Measurements from ENCODE around the gene RNPC3. TPM values are rescaled to one million over a fixed set of nuclear protein-coding genes. Genes with fewer than 3 reads are reported as not detected.
A peak's percentile ranks its signal among the peaks of the same experiment; 100 is the strongest.

RNPC3 gene
- polyA plus RNA-seq, 1 of the 3 experiments (the other 2 are of a cell fraction): 10.0 TPM

- no peak overlapping the region for H2AFZ ChIP-seq (ENCODE audit: low read depth)
- peaks cover 21 to 22% of the 10 kb centered on the region in 2 experiments for H3K36me3 ChIP-seq (replicated peaks in 1 of 2; ENCODE audit: control insufficient read depth in 1 of 2, insufficient read depth in 2 of 2, low read length in 1 of 2)
- WGBS (ENCODE audit: low lambda C conversion rate): 52% methylated on average over 2 of the region's 2 CpGs
- peak overlapping the region; percentile 81 to 97; a peak in 3 of 4 replicates for H3K4me3 ChIP-seq (ENCODE audit: low read depth in 2 of 2, low read length in 1 of 2)
- peaks cover 58% of the 10 kb centered on the region for H3K79me2 ChIP-seq (ENCODE audit: insufficient read depth)
- peak overlapping the region; percentile 78 for H3K4me2 ChIP-seq
- peak overlapping the region; percentile 90 for H3K9ac ChIP-seq
- TF ChIP-seq RXRA (IDR thresholded peaks at IDR 0.05; ENCODE audit: borderline replicate concordance, low read depth) (no peak), USF2 (IDR thresholded peaks at IDR 0.05; ENCODE audit: borderline replicate concordance, low read depth, low read length) (no peak), REST (IDR thresholded peaks at IDR 0.05; ENCODE audit: low read depth, low read length) (no peak), ELF1 (IDR thresholded peaks at IDR 0.05) (no peak), YY1 (IDR thresholded peaks at IDR 0.05; ENCODE audit: low read depth) (no peak), RFX5 (IDR thresholded peaks at IDR 0.05; ENCODE audit: low read length) (no peak), POLR2AphosphoS5 (IDR thresholded peaks at IDR 0.05; ENCODE audit: low read depth, low read length) (no peak)
- ChIA-PET POLR2A (no interaction called here), CTCF (interaction anchor here (1.2 kb wide), 1 partner anchor 13 kb away, joined by 6 read pairs; no protein-coding TSS in a partner anchor)
- no peaks in the 10 kb centered on the region for H4K20me1 ChIP-seq (ENCODE audit: insufficient read depth)
- no peak for DNase-seq
- H3F3A ChIP-seq (replicated peaks; ENCODE audit: insufficient read depth): peaks cover 10% of the 10 kb centered on the region
- peaks cover 0 to 5% of the 10 kb centered on the region in 2 experiments; a peak in 1 of 4 replicates for H3K4me1 ChIP-seq (ENCODE audit: control insufficient read depth in 1 of 2, insufficient read depth in 2 of 2, low read depth in 1 of 2, low read length in 1 of 2)
- no peaks in the 10 kb centered on the region for H3K9me2 ChIP-seq
- no peaks in the 10 kb centered on the region for H3K27me3 ChIP-seq (ENCODE audit: insufficient read depth)
- H3K27ac ChIP-seq (ENCODE audit: low read depth in 2 of 2, low read length in 1 of 2): no peak overlapping the region
- no peaks in the 10 kb centered on the region for H3K9me3 ChIP-seq
These were observed 1.8 kb downstream of the RNPC3 start for GRCh38 chr1:103527331-103527730.

- H3K27ac ChIP-seq (ENCODE audit: low read depth in 2 of 2, low read length in 1 of 2): no peak overlapping the region
- POLR2A ChIA-PET: no interaction called here
- H3K4me1 ChIP-seq (ENCODE audit: control insufficient read depth in 1 of 2, insufficient read depth in 2 of 2, low read depth in 1 of 2, low read length in 1 of 2): peaks cover 0 to 5% of the 10 kb centered on the region in 2 experiments; a peak in 1 of 4 replicates
- no peak overlapping the region for H3K4me2 ChIP-seq
- DNase-seq: no peak
- H3F3A ChIP-seq (replicated peaks; ENCODE audit: insufficient read depth): peaks cover 10% of the 10 kb centered on the region
- peaks cover 77% of the 10 kb centered on the region for H3K79me2 ChIP-seq (ENCODE audit: insufficient read depth)
- WGBS (ENCODE audit: low lambda C conversion rate): 90% methylated on average over 7 of the region's 8 CpGs
- no peaks in the 10 kb centered on the region for H3K27me3 ChIP-seq (ENCODE audit: insufficient read depth)
- no peaks in the 10 kb centered on the region for H3K9me2 ChIP-seq
- no peak overlapping the region for H2AFZ ChIP-seq (ENCODE audit: low read depth)
- H3K4me3 ChIP-seq (ENCODE audit: low read depth in 2 of 2, low read length in 1 of 2): no peak overlapping the region
- H4K20me1 ChIP-seq (ENCODE audit: insufficient read depth): peaks cover 3% of the 10 kb centered on the region; the same call in 1 of the 2 replicates
- CTCF ChIA-PET: no interaction called here
- H3K36me3 ChIP-seq (replicated peaks in 1 of 2; ENCODE audit: control insufficient read depth in 1 of 2, insufficient read depth in 2 of 2, low read length in 1 of 2): peaks cover 27 to 28% of the 10 kb centered on the region in 2 experiments
- no peak overlapping the region for H3K9ac ChIP-seq
- H3K9me3 ChIP-seq: no peaks in the 10 kb centered on the region
- TF ChIP-seq USF2 (IDR thresholded peaks at IDR 0.05; ENCODE audit: borderline replicate concordance, low read depth, low read length) (no peak), MXI1 (IDR thresholded peaks at IDR 0.05; ENCODE audit: low read depth, low read length) (no peak), RAD21 (IDR thresholded peaks at IDR 0.05; ENCODE audit: low read length) (no peak), TCF12 (IDR thresholded peaks at IDR 0.05) (no peak), REST (IDR thresholded peaks at IDR 0.05; ENCODE audit: low read depth, low read length) (no peak), EP300 (IDR thresholded peaks at IDR 0.05; ENCODE audit: borderline replicate concordance in 1 of 2, low read depth in 1 of 2, low read length in 1 of 2) (no peak), POLR2AphosphoS5 (IDR thresholded peaks at IDR 0.05; ENCODE audit: low read depth, low read length) (no peak), SIN3A (IDR thresholded peaks at IDR 0.05; ENCODE audit: borderline replicate concordance, low read depth, low read length) (no peak), IRF3 (IDR thresholded peaks at IDR 0.05; ENCODE audit: low read depth, low read length) (no peak), TEAD4 (IDR thresholded peaks at IDR 0.05; ENCODE audit: borderline replicate concordance, insufficient read depth) (no peak), MAX (IDR thresholded peaks at IDR 0.05; ENCODE audit: low read depth) (no peak), RFX5 (IDR thresholded peaks at IDR 0.05; ENCODE audit: low read length) (no peak)
These were observed 4.2 kb downstream of the RNPC3 start for GRCh38 chr1:103529746-103530145.

All from SK-N-SH (cell line).